NCI-H1694 (cell line): ENCODE measurements around the gene LGALS1.

Experiments
- DNase-seq: peaks from one replicate; lab custom pipeline; 2025; lab: John Stamatoyannopoulos, UW

LGALS1 gene

GRCh38 chr22:37674951-37675929 lies at the start of gene LGALS1:
TSS of gene LGALS1 (plus strand) at chr22:37675636. CDS start at chr22:37675703, 67 bp downstream.
- DNase-seq, result no peak

- no peak for DNase-seq
Observed at GRCh38 chr22:37625737-37626136, 49.7 kb upstream of the LGALS1 start.

- no peak for DNase-seq
Observed at GRCh38 chr22:37626144-37626543, 49.3 kb upstream of the LGALS1 start.

- DNase-seq, result no peak
Observed at GRCh38 chr22:37626556-37627075, 48.8 kb upstream of the LGALS1 start.

GRCh38 chr22:37627121-37627520 lies 48.3 kb upstream of the LGALS1 start:
- no peak for DNase-seq

- no peak for DNase-seq
Observed at GRCh38 chr22:37627545-37627944, 47.9 kb upstream of the LGALS1 start.

- no peak for DNase-seq
Observed at GRCh38 chr22:37628830-37629229, 46.6 kb upstream of the LGALS1 start.

- no peak for DNase-seq
Observed at GRCh38 chr22:37629928-37630327, 45.5 kb upstream of the LGALS1 start.

- no peak for DNase-seq
Observed at GRCh38 chr22:37630839-37631435, 44.5 kb upstream of the LGALS1 start.

- no peak for DNase-seq
Observed at GRCh38 chr22:37631448-37632173, 43.8 kb upstream of the LGALS1 start.

- DNase-seq, result no peak
Observed at GRCh38 chr22:37632174-37633088, 43.0 kb upstream of the LGALS1 start.

GRCh38 chr22:37633089-37633624 lies 42.3 kb upstream of the LGALS1 start:
- DNase-seq, result no peak

GRCh38 chr22:37633625-37634416 lies 41.6 kb upstream of the LGALS1 start:
- peak; percentile 56 for DNase-seq

- DNase-seq, result no peak
Observed at GRCh38 chr22:37634417-37634924, 41.0 kb upstream of the LGALS1 start.

- DNase-seq, result no peak
Observed at GRCh38 chr22:37635157-37635556, 40.3 kb upstream of the LGALS1 start.

- no peak for DNase-seq
Observed at GRCh38 chr22:37636186-37636948, 39.1 kb upstream of the LGALS1 start.

GRCh38 chr22:37636949-37637273 lies 38.5 kb upstream of the LGALS1 start:
- no peak for DNase-seq

- no peak for DNase-seq
Observed at GRCh38 chr22:37638391-37639069, 36.9 kb upstream of the LGALS1 start.
